Esophagus muscularis mucosa (tissue), 4 donors: ENCODE measurements around the gene TAF1C. TPM values are rescaled to one million over a fixed set of nuclear protein-coding genes. Genes with fewer than 3 reads are reported as not detected.
"Not testable (repeated sequence)": the region's sequence is repeated elsewhere in the genome, so short reads cannot be mapped to it uniquely, and the experiment has no call there.

Experiments used
- DNase-seq: peaks from one replicate; pipeline ENCODE4 v3.0.0-alpha.2; 2017; ENCODE audit errors: extremely low spot score
- H3K27ac ChIP-seq, 4 donors: fragments of 200-600 bp; sonication (generic); replicated peaks in 1 of 4; 1 replicate in 3 of 4; 2 replicates in 1 of 4; pipeline ENCODE4 v1.5.1; 2016 to 2019; ENCODE audit warnings: mild to moderate bottlenecking in 1 of 4
- H3K27me3 ChIP-seq, 4 donors: fragments of 200-600 bp; sonication (generic); one replicate each; pipeline versions ENCODE4 v1.5.1 to v1.6.0; 2016 to 2019
- H3K36me3 ChIP-seq, 4 donors: fragments of 200-600 bp; sonication (generic); one replicate each; pipeline ENCODE4 v1.5.1; 2016 to 2019
- H3K4me1 ChIP-seq, 4 donors: fragments of 200-600 bp; sonication (generic); one replicate each; pipeline ENCODE4 v1.5.1; 2016 to 2019
- H3K4me3 ChIP-seq, 4 donors: fragments of 200-600 bp; sonication (generic); 1 replicate in 2 of 4; 2 replicates in 2 of 4; pipeline ENCODE4 v1.5.1; 2016 to 2019; ENCODE audit warnings: mild to moderate bottlenecking in 4 of 4, moderate library complexity in 1 of 4
- H3K9me3 ChIP-seq, 4 donors: fragments of 200-600 bp; sonication (generic); 1 replicate in 3 of 4; 2 replicates in 1 of 4; pipeline ENCODE4 v1.5.1; 2016 to 2019
- CTCF ChIP-seq, 3 experiments: fragments of 200-600 bp in 2 of 3; fragments of 450-650 bp in 1 of 3; sonication (generic) in 2 of 3; IDR thresholded peaks; one replicate each; pipeline ENCODE4 v1.5.1; 2017 to 2019; ENCODE audit warnings: antibody characterized with exemption in 3 of 3, mild to moderate bottlenecking in 2 of 3, moderate library complexity in 1 of 3
- EP300 ChIP-seq: sonication (generic); formaldehyde crosslinking; IDR thresholded peaks from one replicate; pipeline ENCODE4 v1.6.1; 2017; ENCODE audit warnings: antibody characterized with exemption
- POLR2A ChIP-seq: fragments of 450-650 bp; IDR thresholded peaks from one replicate; pipeline ENCODE4 v1.6.1; 2017; ENCODE audit warnings: antibody characterized with exemption, moderate library complexity, mild to moderate bottlenecking, low read depth
- POLR2AphosphoS5 ChIP-seq, 2 donors: sonication (generic); formaldehyde crosslinking; IDR thresholded peaks; one replicate each; pipeline ENCODE4 v1.6.1; 2017; ENCODE audit warnings: antibody characterized with exemption in 2 of 2
- WGBS: methylation state at CpG from one replicate; pipeline ENCODE4 v1.1.5; 2018; 5-methylcytosine and 5-hydroxymethylcytosine counted together
- intact Hi-C: fragments of 100-400 bp; cut with DNase I; formaldehyde crosslinking; loops from one replicate; pipeline ENCODE4 v1.15.1; 2023
- total RNA-seq, 4 donors: library from RNA; depleted of rRNA; stranded (reverse); fragments of >200 nt; gene quantifications; one replicate each; pipeline versions ENCODE4 v1.1.0 to v1.2.1, GENCODE V29; 2016

The TAF1C gene
- total RNA-seq, 4 donors from 2014 or later, result 15.6 to 39.6 (median 21.8) TPM

DNA sequence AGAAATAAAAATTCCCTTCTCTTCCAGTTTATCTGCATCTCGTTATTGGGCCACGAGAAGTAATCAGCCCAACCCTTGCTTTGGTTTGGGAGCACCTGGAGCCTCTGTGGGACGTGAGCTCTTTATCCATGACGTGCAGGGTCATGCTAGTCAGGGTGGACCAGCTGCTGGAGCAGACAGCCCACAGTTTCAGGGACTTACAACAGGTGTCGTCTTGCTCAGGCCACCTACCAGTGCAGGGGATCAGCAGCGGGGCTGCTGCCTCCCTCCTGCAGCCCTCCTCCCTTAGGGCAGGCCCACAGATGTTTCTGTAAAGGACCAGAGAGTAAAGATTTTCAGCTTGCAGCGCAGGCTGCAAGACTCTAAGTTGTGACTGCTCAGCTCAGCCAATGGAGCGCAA is 21.0 kb upstream of the TAF1C start:
- peaks cover 0 to 5% (median 0%) of the 10 kb centered on the region in 4 donors for H3K27me3 ChIP-seq
- WGBS, result 82% methylated on average over 8 of the region's 8 CpGs
- H3K9me3 ChIP-seq, result no peaks in the 10 kb centered on the region
- DNase-seq, result no peak
- no peaks in the 10 kb centered on the region for H3K36me3 ChIP-seq
- no peak overlapping the region for H3K4me3 ChIP-seq
- TF ChIP-seq EP300 (no peak), POLR2AphosphoS5 (IDR thresholded peaks at IDR 0.05) (no peak), POLR2A (no peak), CTCF (IDR thresholded peaks at IDR 0.05) (no peak)
- no peaks in the 10 kb centered on the region for H3K4me1 ChIP-seq
- H3K27ac ChIP-seq, result no peak overlapping the region
- intact Hi-C loops, result no loop called here

DNA sequence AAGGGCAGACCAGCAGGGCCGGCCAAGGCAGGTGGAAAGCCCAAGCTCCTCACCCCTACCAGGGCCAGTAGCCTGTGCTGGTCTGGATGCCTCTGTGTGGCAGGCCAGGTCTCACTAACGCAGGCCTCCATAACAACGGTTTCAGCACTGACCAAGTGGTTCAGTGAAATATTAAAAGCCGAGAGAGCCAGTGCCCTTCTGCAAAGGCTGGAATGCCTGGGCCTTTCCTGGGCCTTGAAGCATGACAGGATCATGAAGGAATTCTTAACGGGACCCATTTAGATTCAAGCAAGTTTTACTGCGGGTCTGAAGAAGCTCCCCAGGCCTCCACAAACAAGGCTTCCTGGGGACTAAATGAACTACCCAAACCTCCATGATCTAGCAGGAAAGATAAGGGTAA is 20.4 kb upstream of the TAF1C start:
- H3K36me3 ChIP-seq, result no peaks in the 10 kb centered on the region
- H3K4me3 ChIP-seq, result no peak overlapping the region
- no peaks in the 10 kb centered on the region for H3K4me1 ChIP-seq
- TF ChIP-seq CTCF (IDR thresholded peaks at IDR 0.05) (no peak), EP300 (no peak), POLR2AphosphoS5 (IDR thresholded peaks at IDR 0.05) (no peak), POLR2A (no peak)
- WGBS, result 72% methylated on average over 4 of the region's 6 CpGs
- H3K27me3 ChIP-seq, result peaks cover 0 to 5% (median 0%) of the 10 kb centered on the region in 4 donors
- no peak for DNase-seq
- no peak overlapping the region for H3K27ac ChIP-seq
- H3K9me3 ChIP-seq, result no peaks in the 10 kb centered on the region
- intact Hi-C loops, result no loop called here

- no peaks in the 10 kb centered on the region for H3K4me1 ChIP-seq
- no peak for DNase-seq
- TF ChIP-seq POLR2A (no peak), CTCF (IDR thresholded peaks at IDR 0.05) (no peak), EP300 (no peak), POLR2AphosphoS5 (IDR thresholded peaks at IDR 0.05) (no peak)
- intact Hi-C loops, result no loop called here
- H3K9me3 ChIP-seq, result no peaks in the 10 kb centered on the region
- peaks cover 0 to 5% (median 0%) of the 10 kb centered on the region in 4 donors for H3K27me3 ChIP-seq
- no peak overlapping the region for H3K27ac ChIP-seq
- H3K4me3 ChIP-seq, result no peak overlapping the region
- no peaks in the 10 kb centered on the region for H3K36me3 ChIP-seq
- 88% methylated on average over 18 of the region's 18 CpGs for WGBS
Observed at GRCh38 chr16:84205976-84206691, 19.3 kb upstream of the TAF1C start.

GRCh38 chr16:84205123-84205522 is 18.3 kb upstream of the TAF1C start:
- H3K27me3 ChIP-seq, intact Hi-C loops, H3K36me3 ChIP-seq, H3K9me3 ChIP-seq, H3K4me3 ChIP-seq, DNase-seq, H3K27ac ChIP-seq, H3K4me1 ChIP-seq: not testable (repeated sequence)
- WGBS, result 85% methylated on average over 6 of the region's 6 CpGs

DNA sequence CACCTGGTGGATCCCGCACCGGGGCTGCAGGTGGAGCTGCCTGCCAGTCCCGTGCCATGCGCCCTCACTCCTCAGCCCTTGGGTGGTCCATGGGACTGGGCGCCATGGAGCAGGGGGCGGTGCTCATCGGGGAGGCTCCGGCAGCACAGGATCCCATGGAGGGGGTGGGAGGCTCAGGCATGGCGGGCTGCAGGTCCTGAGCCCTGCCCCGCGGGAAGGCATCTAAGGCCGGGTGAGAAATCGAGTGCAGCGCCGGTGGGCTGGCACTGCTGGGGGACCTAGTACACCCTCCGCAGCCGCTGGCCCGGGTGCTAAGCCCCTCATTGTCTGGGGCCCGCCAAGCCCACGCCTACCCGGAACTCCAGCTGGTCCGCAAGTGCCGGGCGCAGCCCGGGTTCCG is 17.7 kb upstream of the TAF1C start:
- H3K4me3 ChIP-seq, H3K9me3 ChIP-seq, H3K4me1 ChIP-seq, intact Hi-C loops, H3K27me3 ChIP-seq, H3K27ac ChIP-seq, H3K36me3 ChIP-seq, DNase-seq: not testable (repeated sequence)
- no CpG with 5 or more reads among the region's 26 CpGs for WGBS

DNA sequence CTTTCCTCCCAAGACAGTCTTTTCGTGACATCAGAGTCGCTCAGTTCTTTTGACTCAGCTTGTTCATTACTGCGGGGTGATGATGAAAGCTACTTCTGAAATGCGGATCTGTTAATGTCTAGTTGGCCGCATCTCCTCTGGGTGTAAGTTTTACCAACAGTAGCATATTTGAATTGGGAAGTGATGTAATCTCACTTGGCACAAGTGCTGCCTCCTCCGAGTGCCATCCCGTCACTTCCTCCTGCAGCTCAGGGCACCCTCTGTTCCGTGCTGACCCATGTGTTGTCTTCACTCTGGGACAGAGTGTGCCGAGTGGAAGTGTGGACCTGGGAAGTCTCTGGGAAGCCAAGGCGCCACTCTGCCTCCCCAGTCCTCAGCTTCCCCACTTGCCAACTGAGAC is 13.0 kb upstream of the TAF1C start:
- Histone ChIP-seq H3K36me3 (no peaks in the 10 kb centered on the region), H3K9me3 (no peaks in the 10 kb centered on the region), H3K27me3 (peaks cover 0 to 34% (median 0%) of the 10 kb centered on the region in 4 donors), H3K4me3 (no peak overlapping the region), H3K27ac (peak overlapping the region in 3 of 4 donors; percentile 39 to 43 (median 41)), H3K4me1 (peaks cover 0 to 6% (median 0%) of the 10 kb centered on the region in 4 donors)
- no peak for DNase-seq
- WGBS, result 76% methylated on average over 8 of the region's 10 CpGs
- TF ChIP-seq EP300 (peak; percentile 72), CTCF (IDR thresholded peaks at IDR 0.05) (no peak), POLR2AphosphoS5 (IDR thresholded peaks at IDR 0.05) (peak in 1 of 2 donors; percentile 67)
- intact Hi-C loops, result no loop called here
